Fibroblast of lung (primary cell): ENCODE results near the gene DARS1. TPM values are rescaled to one million over a fixed set of nuclear protein-coding genes. Genes with fewer than 3 reads are reported as not detected.

Experiments used
- DNase-seq, 2 donors: peaks; one replicate each; pipeline versions ENCODE4 v3.0.0 to v3.0.0-alpha.2; 2010; ENCODE audit warnings: low read depth in 2 of 2
- H2AFZ ChIP-seq: 2 replicates; pipeline ENCODE4 v1.5.1; 2012; ENCODE audit warnings: low read length, control low read depth, inconsistent platforms
- H3K27ac ChIP-seq: 2 replicates; pipeline ENCODE4 v1.5.1; 2011; ENCODE audit warnings: low read length, control low read depth; ENCODE audit not compliant: insufficient read depth
- H3K27me3 ChIP-seq: 2 replicates; pipeline ENCODE4 v1.5.1; 2011; ENCODE audit warnings: mild to moderate bottlenecking, low read length; ENCODE audit not compliant: control insufficient read depth, insufficient read depth
- H3K36me3 ChIP-seq: 2 replicates; pipeline ENCODE4 v1.5.1; 2011; ENCODE audit warnings: low read length; ENCODE audit not compliant: control insufficient read depth, insufficient read depth
- H3K4me1 ChIP-seq: 2 replicates; pipeline ENCODE4 v1.5.1; 2011; ENCODE audit warnings: low read length; ENCODE audit not compliant: control insufficient read depth, insufficient read depth; ENCODE audit errors: extremely low read depth
- H3K4me2 ChIP-seq: 2 replicates; pipeline ENCODE4 v1.5.1; 2011; ENCODE audit warnings: low read length, control low read depth; ENCODE audit not compliant: insufficient read depth; ENCODE audit errors: extremely low read depth
- H3K4me3 ChIP-seq, 4 experiments: fragments of 200-600 bp in 1 of 4; sonication (generic) in 1 of 4; replicated peaks in 1 of 4; 2 replicates each; pipeline ENCODE4 v1.5.1; 2011 to 2016; ENCODE audit warnings: low read length in 4 of 4, low read depth in 3 of 4, mild to moderate bottlenecking in 3 of 4, control low read depth in 2 of 4, inconsistent platforms in 1 of 4, mixed read lengths in 1 of 4; ENCODE audit not compliant: insufficient read depth in 1 of 4; ENCODE audit errors: control extremely low read depth in 1 of 4
- H3K79me2 ChIP-seq: 2 replicates; pipeline ENCODE4 v1.5.1; 2012; ENCODE audit warnings: mild to moderate bottlenecking, low read length, inconsistent platforms; ENCODE audit not compliant: control insufficient read depth, insufficient read depth
- H3K9ac ChIP-seq: 2 replicates; pipeline ENCODE4 v1.5.1; 2011; ENCODE audit warnings: mild to moderate bottlenecking, low read length, control low read depth; ENCODE audit not compliant: insufficient read depth
- H3K9me3 ChIP-seq: 2 replicates; pipeline ENCODE4 v1.5.1; 2012; ENCODE audit warnings: low read depth, low read length; ENCODE audit not compliant: control insufficient read depth, insufficient read depth
- H4K20me1 ChIP-seq: 2 replicates; pipeline ENCODE4 v1.5.1; 2011; ENCODE audit warnings: low read length; ENCODE audit not compliant: control insufficient read depth, insufficient read depth; ENCODE audit errors: extremely low read depth
- EZH2 ChIP-seq: IDR thresholded peaks from 2 replicates; pipeline ENCODE4 v1.5.1; 2012; ENCODE audit warnings: low read length, control low read depth, mild to moderate bottlenecking; ENCODE audit errors: missing control alignments
- polyA plus RNA-seq, 2 donors: library from polyadenylated mRNA; depleted of rRNA in 1 of 2; stranded (reverse) in 1 of 2; unstranded in 1 of 2; fragments of >200 nt; gene quantifications; 2 replicates each; pipeline ENCODE4 v1.2.1, GENCODE V29; 2011 to 2012; ENCODE audit warnings: missing spikeins in 1 of 2
- total RNA-seq: library from RNA; depleted of rRNA; stranded (reverse); fragments of >200 nt; gene quantifications from 2 replicates; pipeline ENCODE4 v1.2.1, GENCODE V29; 2014
- TF ChIP-seq, protein P1 (sequence below), 2 donors: IDR thresholded peaks in 1 of 2; conservative IDR thresholded peaks in 1 of 2; 1 replicate in 1 of 2; 2 replicates in 1 of 2; pipeline ENCODE4 v1.5.1; 2011 to 2012; ENCODE audit warnings: low read length in 2 of 2, control low read depth in 1 of 2, inconsistent platforms in 1 of 2, low read depth in 1 of 2, mild to moderate bottlenecking in 1 of 2

Gene DARS1
- total and polyA plus RNA-seq, 2 donors (not counting 1 experiment from before 2014, with no cell fraction given), result 75.5 to 110 TPM

- Histone ChIP-seq H4K20me1 (no peaks in the 10 kb centered on the region), H3K27ac (no peak overlapping the region), H3K4me1 (no peaks in the 10 kb centered on the region), H2AFZ (no peak overlapping the region), H3K4me3 (no peak overlapping the region), H3K79me2 (no peaks in the 10 kb centered on the region), H3K9ac (no peak overlapping the region), H3K9me3 (no peaks in the 10 kb centered on the region), H3K36me3 (no peaks in the 10 kb centered on the region), H3K27me3 (no peaks in the 10 kb centered on the region), H3K4me2 (no peak overlapping the region)
- DNase-seq, result no peak
- no peak for TF ChIP-seq EZH2
- TF ChIP-seq, protein P1, sequence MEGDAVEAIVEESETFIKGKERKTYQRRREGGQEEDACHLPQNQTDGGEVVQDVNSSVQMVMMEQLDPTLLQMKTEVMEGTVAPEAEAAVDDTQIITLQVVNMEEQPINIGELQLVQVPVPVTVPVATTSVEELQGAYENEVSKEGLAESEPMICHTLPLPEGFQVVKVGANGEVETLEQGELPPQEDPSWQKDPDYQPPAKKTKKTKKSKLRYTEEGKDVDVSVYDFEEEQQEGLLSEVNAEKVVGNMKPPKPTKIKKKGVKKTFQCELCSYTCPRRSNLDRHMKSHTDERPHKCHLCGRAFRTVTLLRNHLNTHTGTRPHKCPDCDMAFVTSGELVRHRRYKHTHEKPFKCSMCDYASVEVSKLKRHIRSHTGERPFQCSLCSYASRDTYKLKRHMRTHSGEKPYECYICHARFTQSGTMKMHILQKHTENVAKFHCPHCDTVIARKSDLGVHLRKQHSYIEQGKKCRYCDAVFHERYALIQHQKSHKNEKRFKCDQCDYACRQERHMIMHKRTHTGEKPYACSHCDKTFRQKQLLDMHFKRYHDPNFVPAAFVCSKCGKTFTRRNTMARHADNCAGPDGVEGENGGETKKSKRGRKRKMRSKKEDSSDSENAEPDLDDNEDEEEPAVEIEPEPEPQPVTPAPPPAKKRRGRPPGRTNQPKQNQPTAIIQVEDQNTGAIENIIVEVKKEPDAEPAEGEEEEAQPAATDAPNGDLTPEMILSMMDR (conservative IDR thresholded peaks at IDR 0.05 in 1 of 2, IDR thresholded peaks at IDR 0.05 in 1 of 2; ENCODE audit: low read depth in 1 of 2, low read length in 2 of 2), result no peak
These were observed 8.0 kb upstream of the DARS1 start for GRCh38 chr2:135993421-135993820.

DNA sequence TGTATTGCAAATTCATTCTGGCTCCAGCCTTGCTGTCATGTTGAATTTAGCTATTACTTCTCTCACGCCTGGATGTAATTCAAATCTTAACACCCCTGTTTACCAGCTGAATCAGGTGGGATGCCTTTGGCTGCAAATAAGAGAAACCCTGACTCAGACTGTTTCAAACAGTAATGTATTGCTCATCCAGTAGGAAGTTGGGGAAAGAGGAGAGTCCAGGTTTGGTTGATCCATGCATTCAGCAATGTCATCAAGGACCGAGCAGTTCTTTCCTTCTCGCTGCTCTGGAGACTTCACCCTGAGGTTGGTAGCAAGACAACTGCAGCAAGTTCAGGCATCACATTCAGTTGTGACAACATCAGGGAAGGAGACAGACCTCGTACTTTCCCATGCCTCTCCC is 6.4 kb upstream of the DARS1 start:
- H2AFZ ChIP-seq, result no peak overlapping the region
- no peaks in the 10 kb centered on the region for H3K79me2 ChIP-seq
- H3K9me3 ChIP-seq, result no peaks in the 10 kb centered on the region
- no peaks in the 10 kb centered on the region for H3K27me3 ChIP-seq
- TF ChIP-seq, protein P1 (conservative IDR thresholded peaks at IDR 0.05 in 1 of 2, IDR thresholded peaks at IDR 0.05 in 1 of 2; ENCODE audit: low read depth in 1 of 2, low read length in 2 of 2), result no peak
- no peak for TF ChIP-seq EZH2
- no peak for DNase-seq
- H3K4me3 ChIP-seq, result no peak overlapping the region
- no peak overlapping the region for H3K27ac ChIP-seq
- no peak overlapping the region for H3K9ac ChIP-seq
- H3K4me1 ChIP-seq, result no peaks in the 10 kb centered on the region
- no peak overlapping the region for H3K4me2 ChIP-seq
- H3K36me3 ChIP-seq, result no peaks in the 10 kb centered on the region
- H4K20me1 ChIP-seq, result no peaks in the 10 kb centered on the region

DNA sequence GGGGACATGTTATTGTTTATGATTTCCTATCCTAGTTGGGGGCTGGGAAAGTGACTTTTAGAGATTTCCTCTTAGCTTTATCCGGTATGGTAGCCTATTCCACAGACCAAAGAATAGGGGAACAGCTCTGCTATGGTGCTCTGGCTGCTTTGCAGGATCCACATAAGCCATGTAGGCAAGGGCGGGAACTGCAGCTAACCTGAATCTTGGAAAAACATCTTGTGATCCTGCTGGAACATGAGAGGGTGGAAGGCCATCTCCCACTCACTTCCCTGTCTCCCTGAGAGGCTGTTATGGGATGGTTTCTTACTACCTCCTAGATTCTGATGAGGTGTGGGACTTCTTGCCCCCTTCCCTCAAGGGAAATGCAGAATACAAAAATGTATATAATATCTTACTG is 2.0 kb upstream of the DARS1 start:
- Histone ChIP-seq H4K20me1 (no peaks in the 10 kb centered on the region), H3K4me2 (no peak overlapping the region), H3K27me3 (no peaks in the 10 kb centered on the region), H3K9ac (no peak overlapping the region), H3K36me3 (no peaks in the 10 kb centered on the region), H3K27ac (no peak overlapping the region), H3K9me3 (no peaks in the 10 kb centered on the region), H3K4me1 (no peaks in the 10 kb centered on the region), H3K4me3 (no peak overlapping the region), H3K79me2 (peaks cover 13% of the 10 kb centered on the region), H2AFZ (no peak overlapping the region)
- DNase-seq, result no peak
- TF ChIP-seq, protein P1 (conservative IDR thresholded peaks at IDR 0.05 in 1 of 2, IDR thresholded peaks at IDR 0.05 in 1 of 2; ENCODE audit: low read depth in 1 of 2, low read length in 2 of 2), result no peak
- TF ChIP-seq EZH2, result no peak
